PC-3 (cell line): ENCODE results near the gene RPS2. TPM values are rescaled to one million over a fixed set of nuclear protein-coding genes. Genes with fewer than 3 reads are reported as not detected.

ENCODE experiments used
- ATAC-seq: fragments of 200-7000 bp; cut with Tn5 transposase; 2 replicates; pipeline ENCODE4 v1.9.1; 2020; ENCODE audit warnings: mild to moderate bottlenecking, moderate library complexity
- BruUV-seq: library from RNA; stranded (reverse); fragments of 400-500 nt; replicated peaks from 2 replicates; lab custom pipeline; 2021; lab: Mats Ljungman, UMichigan
- CTCF ChIA-PET: fragments of 300-600 bp; sonication (Branson Sonifier 250); formaldehyde crosslinking; loops from one replicate; lab custom pipeline; 2022; ENCODE audit warnings: antibody characterized with exemption; lab: Charles Lee
- POLR2A ChIA-PET: fragments of 300-600 bp; sonication (Branson Sonifier 250); formaldehyde crosslinking; loops from one replicate; lab custom pipeline; 2022; ENCODE audit warnings: antibody characterized with exemption; ENCODE audit not compliant: unreplicated experiment; lab: Charles Lee
- DNase-seq: peaks from one replicate; pipeline ENCODE4 v3.0.0-alpha.2; 2015
- H2AFZ ChIP-seq: fragments of 300-600 bp; sonication (generic); 2 replicates; pipeline ENCODE4 v1.6.0; 2016; ENCODE audit warnings: antibody characterized with exemption, low read length
- H3F3A ChIP-seq: fragments of 300-600 bp; sonication (generic); one replicate; pipeline ENCODE4 v1.6.0; 2017; ENCODE audit warnings: antibody characterized with exemption, low read length, control low read depth, mild to moderate bottlenecking; ENCODE audit not compliant: unreplicated experiment
- H3K27ac ChIP-seq: fragments of 300-600 bp; sonication (generic); 2 replicates; pipeline ENCODE4 v1.5.1; 2016; ENCODE audit warnings: mild to moderate bottlenecking, low read length
- H3K27me3 ChIP-seq: fragments of 300-600 bp; sonication (generic); 2 replicates; pipeline ENCODE4 v1.6.1; 2016; ENCODE audit warnings: low read length, mixed read lengths
- H3K36me3 ChIP-seq: fragments of 300-600 bp; sonication (generic); 2 replicates; pipeline ENCODE4 v1.6.1; 2016; ENCODE audit warnings: low read depth, mixed run types, low read length, mixed read lengths
- H3K4me1 ChIP-seq: fragments of 300-600 bp; sonication (generic); 2 replicates; pipeline ENCODE4 v1.5.1; 2016; ENCODE audit warnings: low read length; ENCODE audit not compliant: insufficient read depth
- H3K4me2 ChIP-seq: fragments of 300-600 bp; sonication (generic); 2 replicates; pipeline ENCODE4 v1.6.0; 2016; ENCODE audit warnings: low read length
- H3K4me3 ChIP-seq: fragments of 300-600 bp; sonication (generic); 2 replicates; pipeline ENCODE4 v1.5.1; 2016; ENCODE audit warnings: mild to moderate bottlenecking, low read length, mixed read lengths
- H3K79me2 ChIP-seq: fragments of 300-600 bp; sonication (generic); 2 replicates; pipeline ENCODE4 v1.6.1; 2017; ENCODE audit warnings: low read length, mixed read lengths
- H3K9ac ChIP-seq: fragments of 300-600 bp; sonication (generic); 2 replicates; pipeline ENCODE4 v1.6.0; 2016; ENCODE audit warnings: mild to moderate bottlenecking, low read length
- H3K9me2 ChIP-seq: fragments of 300-600 bp; sonication (generic); replicated peaks from 2 replicates; pipeline ENCODE4 v1.6.1; 2016; ENCODE audit warnings: mixed run types, low read length, mixed read lengths
- H3K9me3 ChIP-seq: fragments of 300-600 bp; sonication (generic); 2 replicates; pipeline ENCODE4 v1.6.1; 2016; ENCODE audit warnings: low read length, mixed read lengths
- H4K20me1 ChIP-seq: fragments of 300-600 bp; sonication (generic); 2 replicates; pipeline ENCODE4 v1.6.1; 2016; ENCODE audit warnings: low read length, mixed read lengths
- CTCF ChIP-seq: fragments of 300-600 bp; sonication (generic); conservative IDR thresholded peaks from 2 replicates; pipeline ENCODE4 v1.5.1; 2017; ENCODE audit warnings: antibody characterized with exemption, low read depth, mild to moderate bottlenecking, low read length
- EZH2 ChIP-seq: fragments of 300-600 bp; sonication (generic); IDR thresholded peaks from one replicate; pipeline ENCODE4 v1.6.1; 2017; ENCODE audit warnings: antibody characterized with exemption, mild to moderate bottlenecking, low read length; ENCODE audit not compliant: unreplicated experiment
- EZH2phosphoT487 ChIP-seq: fragments of 300-600 bp; sonication (generic); IDR thresholded peaks from 2 replicates; pipeline ENCODE4 v1.6.1; 2018; ENCODE audit warnings: mild to moderate bottlenecking, antibody characterized with exemption, low read length, borderline replicate concordance
- intact Hi-C: fragments of 100-400 bp; cut with micrococcal nuclease; formaldehyde crosslinking; loops from 2 replicates; pipeline ENCODE4 v1.9.0; 2023
- total RNA-seq: library from RNA; depleted of rRNA; stranded (reverse); fragments of >200 nt; gene quantifications from 2 replicates; pipeline ENCODE4 v1.2.3, GENCODE V29; 2014

RPS2 gene
- total RNA-seq, 1 experiment from 2014 or later: 2,234 TPM

- peaks cover 3% of the 10 kb centered on the region for H3F3A ChIP-seq
- H3K4me3 ChIP-seq: peak overlapping the region; percentile 64; the same call in 1 of the 2 replicates
- no peaks in the 10 kb centered on the region for H3K27me3 ChIP-seq
- no peak overlapping the region for H2AFZ ChIP-seq
- peaks cover 33% of the 10 kb centered on the region for H3K4me1 ChIP-seq
- no peaks in the 10 kb centered on the region for H3K9me3 ChIP-seq
- H3K9ac ChIP-seq: no peak overlapping the region
- H4K20me1 ChIP-seq: no peaks in the 10 kb centered on the region
- peaks cover 3% of the 10 kb centered on the region for H3K79me2 ChIP-seq
- peak overlapping the region; percentile 88 for H3K4me2 ChIP-seq
- no peak overlapping the region for H3K27ac ChIP-seq
- intact Hi-C loops: no loop called here
- POLR2A ChIA-PET: interaction anchor here (0.6 kb wide), 1 partner anchor 14 kb away, joined by 5 read pairs; the partner anchor contains the start of gene RPS2
- CTCF ChIA-PET: no interaction called here
- H3K36me3 ChIP-seq: no peaks in the 10 kb centered on the region
- DNase-seq: no peak
- BruUV-seq: no TSS peak
- TF ChIP-seq CTCF (no peak), EZH2phosphoT487 (no peak), EZH2 (no peak)
- no peak for ATAC-seq
- no peaks in the 10 kb centered on the region for H3K9me2 ChIP-seq
Measured at GRCh38 chr16:1978476-1979120, 14.0 kb upstream of the RPS2 start.

DNA sequence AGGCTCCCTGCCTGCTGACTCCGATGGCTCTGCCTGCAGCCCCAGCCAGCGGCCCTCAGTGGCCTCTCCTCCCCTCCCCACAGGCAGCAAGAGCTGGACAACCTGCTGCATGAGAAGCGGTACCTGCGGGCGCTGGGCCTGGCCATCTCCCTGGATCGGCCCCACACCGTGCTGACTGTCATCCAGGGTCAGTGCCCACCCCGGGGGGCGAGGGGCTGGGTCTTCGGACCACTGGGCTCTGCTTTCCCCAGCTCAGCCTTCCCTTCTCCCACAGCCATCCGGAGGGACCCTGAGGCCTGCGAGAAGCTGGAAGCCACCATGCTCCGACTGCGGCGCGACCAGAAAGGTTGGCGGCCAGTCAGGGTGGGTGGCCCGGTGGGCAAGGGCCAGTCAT is 13.2 kb upstream of the RPS2 start:
- Histone ChIP-seq H3K9me2 (no peaks in the 10 kb centered on the region), H3K36me3 (no peaks in the 10 kb centered on the region), H4K20me1 (no peaks in the 10 kb centered on the region), H3K9ac (no peak overlapping the region), H3K4me3 (no peak overlapping the region), H3K27ac (no peak overlapping the region), H3K79me2 (peaks cover 11% of the 10 kb centered on the region), H2AFZ (no peak overlapping the region), H3K27me3 (no peaks in the 10 kb centered on the region), H3K4me1 (peaks cover 27% of the 10 kb centered on the region), H3K9me3 (no peaks in the 10 kb centered on the region), H3F3A (no peaks in the 10 kb centered on the region), H3K4me2 (no peak overlapping the region)
- no TSS peak for BruUV-seq
- ATAC-seq: no peak
- POLR2A ChIA-PET: interaction anchor here (0.6 kb wide), 1 partner anchor 13 kb away, joined by 5 read pairs; the partner anchor contains the start of gene RPS2
- intact Hi-C loops: no loop called here
- no peak for DNase-seq
- CTCF ChIA-PET: no interaction called here
- no peak for TF ChIP-seq EZH2phosphoT487
- no peak for TF ChIP-seq EZH2
- no peak for TF ChIP-seq CTCF
